T-helper 9 cell (primary cell): Measurements from ENCODE around the gene NAP1L4.

ENCODE experiments used
- DNase-seq: peaks from one replicate; pipeline ENCODE4 v3.0.0-alpha.2; 2020

Gene NAP1L4

GRCh38 chr11:3010521-3011275 lies 18.6 kb upstream of the NAP1L4 start:
- DNase-seq: no peak

DNA sequence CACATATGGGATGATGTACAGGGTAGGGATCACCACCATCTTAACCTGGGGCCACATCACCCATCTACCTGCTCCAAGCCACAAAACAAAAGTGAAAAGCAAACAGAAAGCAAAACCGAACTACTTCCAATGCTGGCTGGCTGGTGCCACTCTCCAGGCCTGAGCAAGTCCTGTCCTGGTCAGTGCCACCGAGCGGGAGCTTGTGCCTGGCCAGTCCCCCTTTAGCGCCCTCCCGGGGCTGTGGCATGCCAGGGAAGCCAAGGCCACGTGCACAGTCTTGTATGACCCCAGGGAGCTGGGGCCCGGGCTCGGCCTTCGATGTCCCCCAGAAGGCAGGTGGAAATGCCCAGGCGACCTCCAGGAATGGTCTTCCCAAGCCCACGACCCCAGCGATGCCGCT lies 17.9 kb upstream of the NAP1L4 start:
- no peak for DNase-seq

DNA sequence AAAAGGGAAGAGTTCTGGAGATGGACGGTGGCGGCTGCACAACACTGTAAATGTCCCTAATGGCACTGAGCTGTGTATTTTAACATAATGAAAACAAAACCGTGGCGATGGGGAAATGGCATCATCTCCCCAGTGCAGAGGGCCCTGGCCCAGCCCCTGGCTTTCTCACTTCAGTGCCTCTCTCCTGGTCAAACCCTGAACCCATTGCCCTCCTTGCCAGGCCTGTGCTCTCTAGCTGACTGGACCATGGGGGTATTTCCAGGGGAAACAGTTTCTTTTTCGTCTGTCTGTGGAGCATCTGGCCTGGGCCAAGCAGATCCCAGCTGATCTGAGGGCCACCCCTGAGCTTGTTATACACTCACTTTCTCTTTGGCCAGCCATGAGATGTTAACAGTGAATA lies 17.4 kb upstream of the NAP1L4 start:
- no peak for DNase-seq

- no peak for DNase-seq
Observed at GRCh38 chr11:3008746-3009336, 16.7 kb upstream of the NAP1L4 start.

DNA sequence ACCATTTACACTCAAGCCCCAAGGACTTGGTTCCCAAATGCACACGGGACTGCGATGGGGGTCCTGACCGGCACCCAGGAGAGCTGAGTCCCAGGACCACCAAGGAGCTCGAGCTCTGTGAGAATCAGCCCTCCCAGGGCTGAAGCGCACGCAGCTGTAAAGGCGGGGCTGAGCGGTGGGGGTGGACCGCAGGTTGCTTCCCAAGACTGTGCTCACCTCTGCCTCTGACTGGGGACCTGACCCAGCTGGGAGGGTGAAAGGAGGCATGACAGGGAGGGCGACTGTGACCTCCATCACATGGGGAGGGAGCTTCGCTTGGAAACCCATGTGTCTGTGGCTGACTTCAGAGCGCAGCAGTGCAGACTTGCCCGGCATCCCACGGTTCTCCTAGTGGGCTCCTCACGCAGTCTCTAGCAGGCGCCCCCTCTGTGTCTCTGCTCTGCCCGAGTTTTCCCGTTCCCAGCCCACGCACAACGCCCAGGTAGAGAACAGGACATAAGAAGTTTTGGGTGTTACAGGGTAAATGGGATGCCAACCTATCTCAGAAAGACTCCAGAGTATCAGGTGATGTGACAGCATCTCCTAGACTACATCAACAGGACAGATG lies 15.4 kb upstream of the NAP1L4 start:
- no peak for DNase-seq

GRCh38 chr11:3006505-3007260 lies 14.6 kb upstream of the NAP1L4 start:
- DNase-seq: no peak

GRCh38 chr11:3004481-3004880 lies 12.4 kb upstream of the NAP1L4 start:
- DNase-seq: no peak

- DNase-seq: no peak
Observed at GRCh38 chr11:3003396-3004231, 11.5 kb upstream of the NAP1L4 start.

- no peak for DNase-seq
Observed at GRCh38 chr11:3002871-3003270, 10.7 kb upstream of the NAP1L4 start.

DNA sequence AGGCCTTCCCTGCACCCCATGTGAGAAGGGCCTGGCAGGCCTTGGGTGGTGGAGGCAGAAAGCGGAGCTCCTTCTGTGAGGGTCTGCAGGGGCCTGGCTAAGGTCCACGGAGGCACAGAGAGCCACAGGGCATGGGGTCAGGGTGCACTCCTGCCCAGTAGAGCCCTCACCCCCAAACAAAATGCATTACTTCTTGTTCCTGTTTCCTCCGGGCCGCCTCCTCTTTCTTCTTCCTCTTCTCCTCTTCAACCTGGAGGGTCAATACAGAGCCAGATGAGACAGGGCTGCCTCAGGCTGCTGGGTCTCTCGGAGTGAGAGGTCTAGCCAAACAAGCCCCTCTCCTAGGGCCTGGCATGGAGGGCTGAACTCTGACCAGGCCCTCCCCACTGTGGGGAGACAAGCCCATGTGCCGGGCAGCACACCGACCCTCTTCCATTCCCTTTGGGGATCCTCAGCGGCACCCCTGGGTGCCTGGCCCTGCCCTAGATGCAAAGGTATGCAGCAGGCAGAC lies 10.3 kb upstream of the NAP1L4 start:
- DNase-seq: no peak

- DNase-seq: no peak
Observed at GRCh38 chr11:3001496-3001895, 9.4 kb upstream of the NAP1L4 start.

- no peak for DNase-seq
Observed at GRCh38 chr11:3000032-3000961, 8.2 kb upstream of the NAP1L4 start.

- no peak for DNase-seq
Observed at GRCh38 chr11:2999464-2999998, 7.4 kb upstream of the NAP1L4 start.

- no peak for DNase-seq
Observed at GRCh38 chr11:2998073-2998850, 6.1 kb upstream of the NAP1L4 start.

DNA sequence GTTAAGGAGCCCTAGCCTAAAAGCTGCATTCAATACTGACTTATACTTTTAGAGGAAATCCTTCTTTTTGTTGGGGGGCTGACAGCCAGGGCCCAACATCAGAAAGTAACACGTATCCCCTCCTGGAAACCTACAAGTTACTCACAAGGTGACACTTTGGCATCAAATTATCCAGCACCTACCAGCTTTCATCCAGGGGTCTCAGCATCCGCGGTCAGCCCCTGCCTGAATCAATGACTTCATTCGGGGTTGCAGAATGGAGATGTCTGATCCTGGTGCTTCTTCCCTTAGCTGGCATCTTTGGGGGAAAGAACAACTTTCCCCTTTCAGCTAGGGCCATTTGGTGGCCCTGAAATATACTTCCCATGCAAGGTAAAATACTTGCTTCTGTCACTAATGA lies 5.3 kb upstream of the NAP1L4 start:
- DNase-seq: no peak

DNA sequence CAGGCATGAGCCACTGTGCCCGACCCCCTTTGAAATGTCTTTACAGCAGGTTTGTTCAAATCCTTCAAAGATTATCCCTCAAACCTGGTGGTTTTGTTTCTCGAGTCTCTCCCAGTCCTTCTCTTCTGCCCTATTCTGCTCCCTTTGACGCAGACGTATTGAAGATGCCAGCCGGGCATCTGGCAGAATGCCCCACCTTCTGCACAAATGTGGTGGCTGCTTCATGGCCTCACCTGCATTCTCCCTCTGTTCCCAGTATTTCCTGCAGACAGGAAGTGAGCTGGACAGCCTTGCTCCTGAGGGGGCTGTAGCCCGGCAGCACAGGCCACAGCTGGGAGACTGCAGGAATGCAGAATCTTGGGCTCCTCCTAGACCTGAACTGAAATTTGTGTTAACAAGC lies 4.8 kb upstream of the NAP1L4 start:
- no peak for DNase-seq

- DNase-seq: no peak
Observed at GRCh38 chr11:2995893-2996554, 3.9 kb upstream of the NAP1L4 start.

GRCh38 chr11:2995031-2995561 lies 3.0 kb upstream of the NAP1L4 start:
- DNase-seq: no peak

DNA sequence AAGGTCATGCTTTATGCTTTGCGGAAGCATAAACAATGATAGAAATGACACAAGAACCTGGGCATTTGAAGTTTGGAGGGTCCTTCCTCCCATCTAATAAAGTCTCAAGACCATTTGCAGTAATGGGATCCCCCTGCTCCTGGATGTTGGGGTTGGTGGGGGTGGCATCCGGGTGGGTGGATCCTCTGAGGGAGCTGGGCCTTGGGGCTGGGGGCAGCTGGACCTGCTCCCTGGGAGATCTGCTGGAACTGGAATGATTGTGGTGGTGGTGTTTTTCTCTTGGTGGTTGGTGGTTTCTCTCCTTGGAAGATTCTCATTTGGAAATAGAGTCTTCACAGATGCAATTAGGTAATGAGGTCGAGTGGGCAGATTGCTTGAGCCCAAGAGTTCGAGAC lies 2.2 kb upstream of the NAP1L4 start:
- DNase-seq: no peak
